ENCODE data around the gene BANF2. TPM values are rescaled to one million over a fixed set of nuclear protein-coding genes. Genes with fewer than 3 reads are reported as not detected.

BANF2 gene
- total and polyA plus RNA-seq, 3 donors from 2014 or later = 29.5 to 133 (median 60.2) TPM

DNA sequence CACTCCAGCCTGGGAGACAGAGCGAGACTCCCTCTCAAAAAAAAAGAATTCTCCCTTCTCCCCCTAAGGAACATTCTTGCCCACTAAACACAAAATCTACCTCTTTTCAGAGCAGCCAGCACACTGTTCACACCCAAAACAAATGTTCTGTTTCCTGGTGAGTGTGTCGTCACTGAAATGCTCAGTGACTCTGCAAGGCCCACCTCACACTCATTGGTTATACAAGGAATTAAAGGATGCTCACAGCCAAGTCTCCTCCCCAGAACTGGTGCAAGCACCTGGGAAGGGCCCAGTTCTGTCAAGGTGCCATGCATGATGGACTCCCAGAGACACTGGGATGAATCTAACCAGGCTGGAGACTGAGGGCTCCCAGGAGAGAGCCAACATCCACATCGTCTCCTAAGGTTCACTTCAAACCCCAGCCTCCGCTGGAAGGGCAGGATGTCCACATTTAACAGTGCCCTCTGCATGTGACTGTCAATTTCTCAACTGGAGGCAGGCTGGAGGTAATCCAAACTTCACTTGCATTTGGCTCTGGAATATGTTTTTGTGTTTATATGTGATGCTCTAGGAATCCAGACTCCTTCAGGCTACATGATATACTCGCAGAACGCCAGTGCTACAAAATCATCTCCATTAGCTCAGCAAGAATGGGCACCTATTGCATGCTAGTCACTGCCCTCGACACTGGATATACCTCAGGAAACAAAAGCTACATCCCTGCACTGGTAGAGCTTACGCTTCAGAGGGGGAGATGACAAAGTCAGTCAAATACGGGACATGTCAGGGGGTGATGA, 24.8 kb upstream of the BANF2 start:
- 71 to 82% methylated on average over 9 of the region's 9 CpGs for WGBS, 2 donors
- no peak overlapping the region for H3K4me3 ChIP-seq
- peaks cover 6% of the 10 kb centered on the region for H3K4me1 ChIP-seq
- no peaks in the 10 kb centered on the region for H3K27me3 ChIP-seq
- intact Hi-C loops (cut with DNase I; ENCODE audit: low total_unique reads) = no loop called here
- TF ChIP-seq POLR2A (IDR thresholded peaks at IDR 0.05) = no peak
- TF ChIP-seq, protein P1, sequence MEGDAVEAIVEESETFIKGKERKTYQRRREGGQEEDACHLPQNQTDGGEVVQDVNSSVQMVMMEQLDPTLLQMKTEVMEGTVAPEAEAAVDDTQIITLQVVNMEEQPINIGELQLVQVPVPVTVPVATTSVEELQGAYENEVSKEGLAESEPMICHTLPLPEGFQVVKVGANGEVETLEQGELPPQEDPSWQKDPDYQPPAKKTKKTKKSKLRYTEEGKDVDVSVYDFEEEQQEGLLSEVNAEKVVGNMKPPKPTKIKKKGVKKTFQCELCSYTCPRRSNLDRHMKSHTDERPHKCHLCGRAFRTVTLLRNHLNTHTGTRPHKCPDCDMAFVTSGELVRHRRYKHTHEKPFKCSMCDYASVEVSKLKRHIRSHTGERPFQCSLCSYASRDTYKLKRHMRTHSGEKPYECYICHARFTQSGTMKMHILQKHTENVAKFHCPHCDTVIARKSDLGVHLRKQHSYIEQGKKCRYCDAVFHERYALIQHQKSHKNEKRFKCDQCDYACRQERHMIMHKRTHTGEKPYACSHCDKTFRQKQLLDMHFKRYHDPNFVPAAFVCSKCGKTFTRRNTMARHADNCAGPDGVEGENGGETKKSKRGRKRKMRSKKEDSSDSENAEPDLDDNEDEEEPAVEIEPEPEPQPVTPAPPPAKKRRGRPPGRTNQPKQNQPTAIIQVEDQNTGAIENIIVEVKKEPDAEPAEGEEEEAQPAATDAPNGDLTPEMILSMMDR (IDR thresholded peaks at IDR 0.05) = no peak
- H3K27ac ChIP-seq = no peak overlapping the region
- H3K36me3 ChIP-seq (ENCODE audit: low read depth, missing control alignments) = no peaks in the 10 kb centered on the region
- no peak for DNase-seq
- H3K9me3 ChIP-seq = no peaks in the 10 kb centered on the region

- peaks cover 12% of the 10 kb centered on the region for H3K4me1 ChIP-seq
- no peak overlapping the region for H3K4me3 ChIP-seq
- DNase-seq = no peak
- 85 to 92% methylated on average over 13 of the region's 13 CpGs for WGBS, 2 donors
- H3K36me3 ChIP-seq (ENCODE audit: low read depth, missing control alignments) = no peaks in the 10 kb centered on the region
- H3K27ac ChIP-seq = no peak overlapping the region
- intact Hi-C loops (cut with DNase I; ENCODE audit: low total_unique reads) = no loop called here
- no peaks in the 10 kb centered on the region for H3K27me3 ChIP-seq
- TF ChIP-seq, protein P1 (IDR thresholded peaks at IDR 0.05) = no peak
- TF ChIP-seq POLR2A (IDR thresholded peaks at IDR 0.05) = no peak
- no peaks in the 10 kb centered on the region for H3K9me3 ChIP-seq
Measured at GRCh38 chr20:17675519-17676377, 24.0 kb upstream of the BANF2 start.

GRCh38 chr20:17676378-17676759, 23.4 kb upstream of the BANF2 start:
- H3K27ac ChIP-seq = no peak overlapping the region
- no peak overlapping the region for H3K4me3 ChIP-seq
- no peaks in the 10 kb centered on the region for H3K27me3 ChIP-seq
- intact Hi-C loops (cut with DNase I; ENCODE audit: low total_unique reads) = no loop called here
- H3K4me1 ChIP-seq = peaks cover 12% of the 10 kb centered on the region
- DNase-seq = no peak
- WGBS, 2 donors = 87 to 89% methylated on average over 3 to 4 of the region's 4 CpGs
- H3K36me3 ChIP-seq (ENCODE audit: low read depth, missing control alignments) = no peaks in the 10 kb centered on the region
- TF ChIP-seq, protein P1 (IDR thresholded peaks at IDR 0.05) = no peak
- no peak for TF ChIP-seq POLR2A (IDR thresholded peaks at IDR 0.05)
- no peaks in the 10 kb centered on the region for H3K9me3 ChIP-seq

- no peak for DNase-seq
Measured at GRCh38 chr20:17676942-17677341, 22.8 kb upstream of the BANF2 start.

More at GRCh38 chr20:17676942-17677341, 22.8 kb upstream of the BANF2 start:
- no peaks in the 10 kb centered on the region for H3K27me3 ChIP-seq
- intact Hi-C loops (cut with DNase I; ENCODE audit: low total_unique reads) = no loop called here
- 88 to 100% methylated on average over 2 of the region's 2 CpGs for WGBS, 2 donors
- peaks cover 12% of the 10 kb centered on the region for H3K4me1 ChIP-seq
- no peaks in the 10 kb centered on the region for H3K36me3 ChIP-seq (ENCODE audit: low read depth, missing control alignments)
- H3K27ac ChIP-seq = no peak overlapping the region
- no peaks in the 10 kb centered on the region for H3K9me3 ChIP-seq
- no peak overlapping the region for H3K4me3 ChIP-seq
- TF ChIP-seq, protein P1 (IDR thresholded peaks at IDR 0.05) = no peak
- TF ChIP-seq POLR2A (IDR thresholded peaks at IDR 0.05) = no peak

Data from testis (tissue), 3 donors.